GM12891 (cell line): ENCODE results near the gene SLC52A1.

Experiments used
- POLR2A ChIP-seq: IDR thresholded peaks from 2 replicates; pipeline ENCODE4 v1.6.1; 2011; ENCODE audit warnings: low read depth, low read length, control low read depth
- POLR2AphosphoS5 ChIP-seq: IDR thresholded peaks from 2 replicates; pipeline ENCODE4 v1.6.1; 2011; ENCODE audit warnings: low read depth, low read length, control low read depth
- POU2F2 ChIP-seq: IDR thresholded peaks from 2 replicates; pipeline ENCODE4 v1.6.1; 2011; ENCODE audit warnings: low read depth, mild to moderate bottlenecking, control low read depth, low read length, moderate library complexity
- TAF1 ChIP-seq: IDR thresholded peaks from 2 replicates; pipeline ENCODE4 v1.6.1; 2011; ENCODE audit warnings: low read depth, low read length, control low read depth

GRCh38 chr17:5032865-5033264 is 2.4 kb downstream of the SLC52A1 start:
- no peak for TF ChIP-seq POLR2AphosphoS5
- TF ChIP-seq POLR2A: no peak
- TF ChIP-seq TAF1: no peak
- TF ChIP-seq POU2F2: no peak
